Effector memory CD8-positive, alpha-beta T cell (primary cell): Measurements from ENCODE around the gene VILL.

ENCODE experiments used
- ATAC-seq: fragments of 150-1000 bp; cut with Tn5 transposase; replicated peaks from 2 replicates; pipeline ENCODE4 v1.10.0; 2021; ENCODE audit warnings: mild to moderate bottlenecking, moderate library complexity
- DNase-seq, 3 experiments: peaks; one replicate each; pipeline ENCODE4 v3.0.0; 2021
- H3K27ac Mint-ChIP-seq, 2 donors: one replicate each; pipeline ENCODE4 v1.8.0; 2022; ENCODE audit warnings: mild to moderate bottlenecking in 2 of 2, mixed read lengths in 2 of 2, moderate library complexity in 2 of 2
- H3K27me3 Mint-ChIP-seq, 2 donors: one replicate each; pipeline ENCODE4 v1.8.0; 2022; ENCODE audit warnings: mixed read lengths in 2 of 2
- H3K36me3 Mint-ChIP-seq: one replicate; pipeline ENCODE4 v1.8.0; 2022; ENCODE audit warnings: mild to moderate bottlenecking, moderate library complexity, mixed read lengths; ENCODE audit not compliant: insufficient read depth
- H3K4me1 Mint-ChIP-seq, 2 donors: one replicate each; pipeline ENCODE4 v1.8.0; 2022; ENCODE audit warnings: low read depth in 2 of 2, mixed read lengths in 2 of 2
- H3K4me3 Mint-ChIP-seq, 2 donors: one replicate each; pipeline ENCODE4 v1.8.0; 2022; ENCODE audit warnings: mild to moderate bottlenecking in 2 of 2, mixed read lengths in 2 of 2, moderate library complexity in 2 of 2
- H3K9me3 Mint-ChIP-seq, 2 donors: one replicate each; pipeline ENCODE4 v1.8.0; 2022; ENCODE audit warnings: mixed read lengths in 2 of 2

The VILL gene

GRCh38 chr3:38002291-38002876, 11.8 kb downstream of the VILL start:
- Mint-ChIP-seq H3K27me3 (no peaks in the 10 kb centered on the region), H3K4me3 (no peak overlapping the region), H3K9me3 (no peaks in the 10 kb centered on the region), H3K36me3 (peaks cover 30% of the 10 kb centered on the region), H3K4me1 (peaks cover 37% of the 10 kb centered on the region in 2 donors), H3K27ac (peak overlapping the region in 1 of 2 donors; percentile 89)
- DNase-seq: no peak
- ATAC-seq: no peak

- ATAC-seq: no peak
- Mint-ChIP-seq H3K27ac (peak overlapping the region; percentile 29 to 89), H3K36me3 (peaks cover 31% of the 10 kb centered on the region), H3K9me3 (no peaks in the 10 kb centered on the region), H3K27me3 (no peaks in the 10 kb centered on the region), H3K4me1 (peaks cover 37% of the 10 kb centered on the region in 2 donors), H3K4me3 (no peak overlapping the region)
- no peak for DNase-seq
These were observed 12.4 kb downstream of the VILL start for GRCh38 chr3:38002940-38003339.

- Mint-ChIP-seq H3K4me1 (peaks cover 32 to 33% of the 10 kb centered on the region in 2 donors), H3K27ac (peak overlapping the region; percentile 29 to 89), H3K9me3 (no peaks in the 10 kb centered on the region), H3K36me3 (peaks cover 30% of the 10 kb centered on the region), H3K27me3 (no peaks in the 10 kb centered on the region), H3K4me3 (no peak overlapping the region)
- DNase-seq (peak; percentile 50 to 55 (median 51)), ATAC-seq (peak; percentile 33)
These were observed 12.8 kb downstream of the VILL start for GRCh38 chr3:38003371-38003816.

GRCh38 chr3:38003817-38004414, 13.3 kb downstream of the VILL start:
- peaks cover 28 to 31% of the 10 kb centered on the region in 2 donors for H3K4me1 Mint-ChIP-seq
- no peaks in the 10 kb centered on the region for H3K9me3 Mint-ChIP-seq
- H3K27ac Mint-ChIP-seq: peak overlapping the region; percentile 29 to 89
- ATAC-seq (no peak), DNase-seq (no peak)
- H3K36me3 Mint-ChIP-seq: peaks cover 26% of the 10 kb centered on the region
- no peaks in the 10 kb centered on the region for H3K27me3 Mint-ChIP-seq
- no peak overlapping the region for H3K4me3 Mint-ChIP-seq

- DNase-seq: peak in 2 of 3 experiments; percentile 49 to 51
- H3K36me3 Mint-ChIP-seq: peaks cover 26% of the 10 kb centered on the region
- peak overlapping the region in 1 of 2 donors; percentile 89 for H3K27ac Mint-ChIP-seq
These were observed 14.0 kb downstream of the VILL start for GRCh38 chr3:38004415-38005075.

GRCh38 chr3:38005076-38006020, 14.8 kb downstream of the VILL start:
- DNase-seq (no peak), ATAC-seq (peak; percentile 28)
- H3K4me3 Mint-ChIP-seq: no peak overlapping the region
- H3K4me1 Mint-ChIP-seq: peaks cover 21% of the 10 kb centered on the region in 2 donors
- H3K27me3 Mint-ChIP-seq: no peaks in the 10 kb centered on the region
- H3K36me3 Mint-ChIP-seq: peaks cover 23% of the 10 kb centered on the region
- no peaks in the 10 kb centered on the region for H3K9me3 Mint-ChIP-seq
- H3K27ac Mint-ChIP-seq: no peak overlapping the region

More at GRCh38 chr3:38004415-38005075, 14.0 kb downstream of the VILL start:
- peak overlapping the region in 1 of 2 donors; percentile 17 for H3K4me3 Mint-ChIP-seq
- H3K4me1 Mint-ChIP-seq: peaks cover 23 to 25% of the 10 kb centered on the region in 2 donors
- H3K9me3 Mint-ChIP-seq: no peaks in the 10 kb centered on the region
- peak; percentile 72 for ATAC-seq
- H3K27me3 Mint-ChIP-seq: no peaks in the 10 kb centered on the region

- H3K27ac Mint-ChIP-seq: no peak overlapping the region
- no peak for DNase-seq
- no peak for ATAC-seq
- H3K27me3 Mint-ChIP-seq: no peaks in the 10 kb centered on the region
- peaks cover 22% of the 10 kb centered on the region for H3K36me3 Mint-ChIP-seq
- H3K9me3 Mint-ChIP-seq: no peaks in the 10 kb centered on the region
- H3K4me1 Mint-ChIP-seq: peaks cover 21% of the 10 kb centered on the region in 2 donors
- H3K4me3 Mint-ChIP-seq: no peak overlapping the region
These were observed 15.4 kb downstream of the VILL start for GRCh38 chr3:38006031-38006430.

GRCh38 chr3:38006445-38006995, 15.9 kb downstream of the VILL start:
- no peak overlapping the region for H3K4me3 Mint-ChIP-seq
- no peaks in the 10 kb centered on the region for H3K9me3 Mint-ChIP-seq
- H3K27me3 Mint-ChIP-seq: no peaks in the 10 kb centered on the region
- peaks cover 21% of the 10 kb centered on the region in 2 donors for H3K4me1 Mint-ChIP-seq
- H3K27ac Mint-ChIP-seq: no peak overlapping the region
- no peak for DNase-seq
- peaks cover 22% of the 10 kb centered on the region for H3K36me3 Mint-ChIP-seq
- ATAC-seq: no peak

GRCh38 chr3:38007754-38008090, 17.1 kb downstream of the VILL start:
- H3K36me3 Mint-ChIP-seq: peaks cover 17% of the 10 kb centered on the region
- peak overlapping the region; percentile 67 to 68 for H3K27ac Mint-ChIP-seq
- DNase-seq (no peak), ATAC-seq (no peak)
- H3K9me3 Mint-ChIP-seq: no peaks in the 10 kb centered on the region
- peaks cover 21% of the 10 kb centered on the region in 2 donors for H3K4me1 Mint-ChIP-seq
- no peaks in the 10 kb centered on the region for H3K27me3 Mint-ChIP-seq
- H3K4me3 Mint-ChIP-seq: no peak overlapping the region

GRCh38 chr3:38008191-38008701, 17.7 kb downstream of the VILL start:
- DNase-seq (no peak), ATAC-seq (no peak)
- Mint-ChIP-seq H3K36me3 (peaks cover 17% of the 10 kb centered on the region), H3K27ac (no peak overlapping the region), H3K4me3 (no peak overlapping the region), H3K4me1 (peaks cover 16% of the 10 kb centered on the region in 2 donors), H3K27me3 (no peaks in the 10 kb centered on the region), H3K9me3 (no peaks in the 10 kb centered on the region)

GRCh38 chr3:38008971-38009580, 18.5 kb downstream of the VILL start:
- H3K4me1 Mint-ChIP-seq: peaks cover 10 to 13% of the 10 kb centered on the region in 2 donors
- no peak overlapping the region for H3K4me3 Mint-ChIP-seq
- ATAC-seq: no peak
- H3K9me3 Mint-ChIP-seq: no peaks in the 10 kb centered on the region
- H3K27ac Mint-ChIP-seq: peak overlapping the region; percentile 67 to 78
- H3K27me3 Mint-ChIP-seq: no peaks in the 10 kb centered on the region
- peaks cover 20% of the 10 kb centered on the region for H3K36me3 Mint-ChIP-seq
- no peak for DNase-seq

- no peaks in the 10 kb centered on the region for H3K9me3 Mint-ChIP-seq
- no peak for ATAC-seq
- peaks cover 22% of the 10 kb centered on the region for H3K36me3 Mint-ChIP-seq
- peaks cover under 1 to 4% of the 10 kb centered on the region in 2 donors for H3K4me1 Mint-ChIP-seq
- no peak for DNase-seq
- no peaks in the 10 kb centered on the region for H3K27me3 Mint-ChIP-seq
- peak overlapping the region in 1 of 2 donors; percentile 78 for H3K27ac Mint-ChIP-seq
- H3K4me3 Mint-ChIP-seq: no peak overlapping the region
These were observed 19.4 kb downstream of the VILL start for GRCh38 chr3:38009807-38010591.
